Astrocyte (in vitro differentiated cells and primary cell): ENCODE measurements around the gene TGFB1.

ENCODE experiments used
- CTCF ChIP-seq: IDR thresholded peaks from 2 replicates; pipeline ENCODE4 v1.5.1; 2011; ENCODE audit warnings: low read depth, mild to moderate bottlenecking, inconsistent platforms, low read length, moderate library complexity; ENCODE audit not compliant: insufficient read depth
- EZH2 ChIP-seq: IDR thresholded peaks from 2 replicates; pipeline ENCODE4 v1.6.1; 2012; ENCODE audit warnings: mild to moderate bottlenecking, low read length, inconsistent platforms; ENCODE audit not compliant: insufficient read depth

DNA sequence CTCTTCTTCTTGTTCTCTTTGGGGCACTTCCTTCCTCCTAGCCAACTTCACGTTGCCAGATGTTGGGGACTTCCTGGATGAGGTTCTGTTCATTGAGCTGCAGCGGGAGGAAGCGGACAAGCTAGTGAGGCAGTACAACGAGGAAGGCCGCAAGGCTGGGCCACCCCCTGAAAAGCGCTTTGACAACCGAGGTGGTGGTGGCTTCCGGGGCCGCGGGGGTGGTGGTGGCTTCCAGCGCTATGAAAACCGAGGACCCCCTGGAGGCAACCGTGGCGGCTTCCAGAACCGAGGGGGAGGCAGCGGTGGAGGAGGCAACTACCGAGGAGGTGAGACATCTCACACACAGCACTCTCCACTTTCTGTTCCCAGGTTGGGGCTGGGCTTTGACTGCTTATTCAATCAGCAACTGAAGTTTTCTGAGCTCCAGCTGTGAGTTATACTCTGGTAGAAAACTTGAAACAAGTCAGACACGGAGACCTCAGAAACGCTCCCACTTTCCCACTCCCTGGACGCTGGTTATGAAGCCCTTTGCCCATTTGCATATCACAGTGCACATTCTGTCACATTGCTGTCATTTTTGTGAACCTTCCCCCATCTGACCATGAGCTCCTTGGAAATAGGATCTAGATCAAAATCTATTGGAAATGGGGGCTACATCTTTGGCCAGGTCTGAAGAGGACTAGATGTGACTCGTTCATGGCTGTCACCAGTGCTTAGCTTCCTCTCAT, 50.9 kb downstream of the TGFB1 start:
- TF ChIP-seq CTCF (no peak), EZH2 (no peak)
